ENCODE measurements around the gene CD300C. TPM values are rescaled to one million over a fixed set of nuclear protein-coding genes. Genes with fewer than 3 reads are reported as not detected.
A peak's percentile ranks its signal among the peaks of the same experiment; 100 is the strongest.

The CD300C gene
- total and polyA plus RNA-seq, 10 of the 15 experiments (the other 5 are each of a cell fraction or from before 2014, with no cell fraction given), result 0.12 to 0.38 (median 0.23) TPM; not detected in 3

DNA sequence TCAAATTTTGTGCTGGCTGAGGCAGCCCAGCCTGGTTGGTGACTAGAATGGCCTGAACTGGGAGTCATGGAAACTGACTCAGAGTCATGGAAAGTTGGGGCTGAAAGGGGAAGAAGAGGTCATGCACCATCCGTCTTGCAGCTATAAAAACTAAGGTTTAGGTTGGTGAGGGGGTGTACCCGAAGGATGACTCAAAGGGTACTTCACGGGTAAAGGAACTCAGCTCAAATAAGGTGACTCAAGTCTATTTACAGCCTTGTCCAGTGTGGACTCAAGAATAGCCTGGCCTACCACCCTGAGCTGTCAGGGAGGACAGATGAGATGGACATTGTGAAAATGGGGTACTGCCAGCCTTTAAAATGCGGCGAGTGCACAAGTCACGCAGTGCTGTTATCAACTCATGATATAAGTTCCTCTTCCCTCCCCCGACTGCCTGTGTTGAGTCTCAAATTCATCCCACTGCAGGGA lies 33.3 kb downstream of the CD300C start (continued):
- TF ChIP-seq, protein P1, sequence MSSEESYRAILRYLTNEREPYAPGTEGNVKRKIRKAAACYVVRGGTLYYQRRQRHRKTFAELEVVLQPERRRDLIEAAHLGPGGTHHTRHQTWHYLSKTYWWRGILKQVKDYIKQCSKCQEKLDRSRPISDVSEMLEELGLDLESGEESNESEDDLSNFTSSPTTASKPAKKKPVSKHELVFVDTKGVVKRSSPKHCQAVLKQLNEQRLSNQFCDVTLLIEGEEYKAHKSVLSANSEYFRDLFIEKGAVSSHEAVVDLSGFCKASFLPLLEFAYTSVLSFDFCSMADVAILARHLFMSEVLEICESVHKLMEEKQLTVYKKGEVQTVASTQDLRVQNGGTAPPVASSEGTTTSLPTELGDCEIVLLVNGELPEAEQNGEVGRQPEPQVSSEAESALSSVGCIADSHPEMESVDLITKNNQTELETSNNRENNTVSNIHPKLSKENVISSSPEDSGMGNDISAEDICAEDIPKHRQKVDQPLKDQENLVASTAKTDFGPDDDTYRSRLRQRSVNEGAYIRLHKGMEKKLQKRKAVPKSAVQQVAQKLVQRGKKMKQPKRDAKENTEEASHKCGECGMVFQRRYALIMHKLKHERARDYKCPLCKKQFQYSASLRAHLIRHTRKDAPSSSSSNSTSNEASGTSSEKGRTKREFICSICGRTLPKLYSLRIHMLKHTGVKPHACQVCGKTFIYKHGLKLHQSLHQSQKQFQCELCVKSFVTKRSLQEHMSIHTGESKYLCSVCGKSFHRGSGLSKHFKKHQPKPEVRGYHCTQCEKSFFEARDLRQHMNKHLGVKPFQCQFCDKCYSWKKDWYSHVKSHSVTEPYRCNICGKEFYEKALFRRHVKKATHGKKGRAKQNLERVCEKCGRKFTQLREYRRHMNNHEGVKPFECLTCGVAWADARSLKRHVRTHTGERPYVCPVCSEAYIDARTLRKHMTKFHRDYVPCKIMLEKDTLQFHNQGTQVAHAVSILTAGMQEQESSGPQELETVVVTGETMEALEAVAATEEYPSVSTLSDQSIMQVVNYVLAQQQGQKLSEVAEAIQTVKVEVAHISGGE (CRISPR knock-in tag; IDR thresholded peaks at IDR 0.05), result no peak
- TF ChIP-seq ASH2L (IDR thresholded peaks at IDR 0.05; ENCODE audit: borderline replicate concordance, low read depth) (no peak), WRNIP1 (IDR thresholded peaks at IDR 0.05; ENCODE audit: borderline replicate concordance, low read depth, low read length) (no peak), LARP7 (IDR thresholded peaks at IDR 0.05) (no peak), RUNX3 (IDR thresholded peaks at IDR 0.05; ENCODE audit: low read length) (no peak), YBX1 (IDR thresholded peaks at IDR 0.05) (no peak), POU2F2 (IDR thresholded peaks at IDR 0.05; ENCODE audit: borderline replicate concordance, low read depth, low read length) (no peak), MYB (IDR thresholded peaks at IDR 0.05; ENCODE audit: borderline replicate concordance, low read depth, low read length) (no peak), JUNB (IDR thresholded peaks at IDR 0.05) (peak; percentile 21; the same call in 1 of the 2 replicates), SMC3 (IDR thresholded peaks at IDR 0.05; ENCODE audit: borderline replicate concordance, low read length) (no peak), ZNF217 (IDR thresholded peaks at IDR 0.05) (no peak), FOXK2 (IDR thresholded peaks at IDR 0.05) (no peak), FOXM1 (IDR thresholded peaks at IDR 0.05; ENCODE audit: low read depth, low read length) (no peak), PML (IDR thresholded peaks at IDR 0.05; ENCODE audit: low read length) (no peak), EGR1 (IDR thresholded peaks at IDR 0.05; ENCODE audit: borderline replicate concordance in 1 of 2, low read depth in 2 of 2, low read length in 2 of 2) (peak in 1 of 2 experiments; percentile 6; a peak in 1 of 3 replicates), TCF7 (IDR thresholded peaks at IDR 0.05; ENCODE audit: borderline replicate concordance) (no peak), NR2F1 (conservative IDR thresholded peaks at IDR 0.05) (peak; percentile 55; the same call in 1 of the 2 replicates), STAT3 (IDR thresholded peaks at IDR 0.05; ENCODE audit: low read depth, low read length) (no peak), SP1 (IDR thresholded peaks at IDR 0.05; ENCODE audit: low read depth, low read length) (no peak), CREM (IDR thresholded peaks at IDR 0.05; ENCODE audit: low read depth) (peak; percentile 28; the same call in 1 of the 2 replicates)
- TF ChIP-seq, protein P2, sequence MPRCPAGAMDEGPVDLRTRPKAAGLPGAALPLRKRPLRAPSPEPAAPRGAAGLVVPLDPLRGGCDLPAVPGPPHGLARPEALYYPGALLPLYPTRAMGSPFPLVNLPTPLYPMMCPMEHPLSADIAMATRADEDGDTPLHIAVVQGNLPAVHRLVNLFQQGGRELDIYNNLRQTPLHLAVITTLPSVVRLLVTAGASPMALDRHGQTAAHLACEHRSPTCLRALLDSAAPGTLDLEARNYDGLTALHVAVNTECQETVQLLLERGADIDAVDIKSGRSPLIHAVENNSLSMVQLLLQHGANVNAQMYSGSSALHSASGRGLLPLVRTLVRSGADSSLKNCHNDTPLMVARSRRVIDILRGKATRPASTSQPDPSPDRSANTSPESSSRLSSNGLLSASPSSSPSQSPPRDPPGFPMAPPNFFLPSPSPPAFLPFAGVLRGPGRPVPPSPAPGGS (IDR thresholded peaks at IDR 0.05; ENCODE audit: borderline replicate concordance, insufficient read depth, low read depth, low read length, poor library complexity, severe bottlenecking), result no peak
- TF ChIP-seq, protein P3, sequence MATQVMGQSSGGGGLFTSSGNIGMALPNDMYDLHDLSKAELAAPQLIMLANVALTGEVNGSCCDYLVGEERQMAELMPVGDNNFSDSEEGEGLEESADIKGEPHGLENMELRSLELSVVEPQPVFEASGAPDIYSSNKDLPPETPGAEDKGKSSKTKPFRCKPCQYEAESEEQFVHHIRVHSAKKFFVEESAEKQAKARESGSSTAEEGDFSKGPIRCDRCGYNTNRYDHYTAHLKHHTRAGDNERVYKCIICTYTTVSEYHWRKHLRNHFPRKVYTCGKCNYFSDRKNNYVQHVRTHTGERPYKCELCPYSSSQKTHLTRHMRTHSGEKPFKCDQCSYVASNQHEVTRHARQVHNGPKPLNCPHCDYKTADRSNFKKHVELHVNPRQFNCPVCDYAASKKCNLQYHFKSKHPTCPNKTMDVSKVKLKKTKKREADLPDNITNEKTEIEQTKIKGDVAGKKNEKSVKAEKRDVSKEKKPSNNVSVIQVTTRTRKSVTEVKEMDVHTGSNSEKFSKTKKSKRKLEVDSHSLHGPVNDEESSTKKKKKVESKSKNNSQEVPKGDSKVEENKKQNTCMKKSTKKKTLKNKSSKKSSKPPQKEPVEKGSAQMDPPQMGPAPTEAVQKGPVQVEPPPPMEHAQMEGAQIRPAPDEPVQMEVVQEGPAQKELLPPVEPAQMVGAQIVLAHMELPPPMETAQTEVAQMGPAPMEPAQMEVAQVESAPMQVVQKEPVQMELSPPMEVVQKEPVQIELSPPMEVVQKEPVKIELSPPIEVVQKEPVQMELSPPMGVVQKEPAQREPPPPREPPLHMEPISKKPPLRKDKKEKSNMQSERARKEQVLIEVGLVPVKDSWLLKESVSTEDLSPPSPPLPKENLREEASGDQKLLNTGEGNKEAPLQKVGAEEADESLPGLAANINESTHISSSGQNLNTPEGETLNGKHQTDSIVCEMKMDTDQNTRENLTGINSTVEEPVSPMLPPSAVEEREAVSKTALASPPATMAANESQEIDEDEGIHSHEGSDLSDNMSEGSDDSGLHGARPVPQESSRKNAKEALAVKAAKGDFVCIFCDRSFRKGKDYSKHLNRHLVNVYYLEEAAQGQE (IDR thresholded peaks at IDR 0.05; ENCODE audit: low read depth, low read length), result no peak
- TF ChIP-seq, protein P4, sequence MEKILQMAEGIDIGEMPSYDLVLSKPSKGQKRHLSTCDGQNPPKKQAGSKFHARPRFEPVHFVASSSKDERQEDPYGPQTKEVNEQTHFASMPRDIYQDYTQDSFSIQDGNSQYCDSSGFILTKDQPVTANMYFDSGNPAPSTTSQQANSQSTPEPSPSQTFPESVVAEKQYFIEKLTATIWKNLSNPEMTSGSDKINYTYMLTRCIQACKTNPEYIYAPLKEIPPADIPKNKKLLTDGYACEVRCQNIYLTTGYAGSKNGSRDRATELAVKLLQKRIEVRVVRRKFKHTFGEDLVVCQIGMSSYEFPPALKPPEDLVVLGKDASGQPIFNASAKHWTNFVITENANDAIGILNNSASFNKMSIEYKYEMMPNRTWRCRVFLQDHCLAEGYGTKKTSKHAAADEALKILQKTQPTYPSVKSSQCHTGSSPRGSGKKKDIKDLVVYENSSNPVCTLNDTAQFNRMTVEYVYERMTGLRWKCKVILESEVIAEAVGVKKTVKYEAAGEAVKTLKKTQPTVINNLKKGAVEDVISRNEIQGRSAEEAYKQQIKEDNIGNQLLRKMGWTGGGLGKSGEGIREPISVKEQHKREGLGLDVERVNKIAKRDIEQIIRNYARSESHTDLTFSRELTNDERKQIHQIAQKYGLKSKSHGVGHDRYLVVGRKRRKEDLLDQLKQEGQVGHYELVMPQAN (conservative IDR thresholded peaks at IDR 0.05), result no peak

All from GM12878 (cell line).